NOMO-1 treated with dmso at 0.1 percent for 144 hours (cell line): ENCODE measurements around the gene PFKL.
"Not testable (repeated sequence)": the region's sequence is repeated elsewhere in the genome, so short reads cannot be mapped to it uniquely, and the experiment has no call there.

ENCODE experiments used
- DNase-seq: peaks from one replicate; lab custom pipeline; 2025; ENCODE audit not compliant: unreplicated experiment; lab: John Stamatoyannopoulos, UW

The PFKL gene

GRCh38 chr21:44354775-44355771 is 55.2 kb downstream of the PFKL start:
- DNase-seq: peak; percentile 37

- no peak for DNase-seq
Measured at GRCh38 chr21:44356160-44356559, 56.3 kb downstream of the PFKL start.

DNA sequence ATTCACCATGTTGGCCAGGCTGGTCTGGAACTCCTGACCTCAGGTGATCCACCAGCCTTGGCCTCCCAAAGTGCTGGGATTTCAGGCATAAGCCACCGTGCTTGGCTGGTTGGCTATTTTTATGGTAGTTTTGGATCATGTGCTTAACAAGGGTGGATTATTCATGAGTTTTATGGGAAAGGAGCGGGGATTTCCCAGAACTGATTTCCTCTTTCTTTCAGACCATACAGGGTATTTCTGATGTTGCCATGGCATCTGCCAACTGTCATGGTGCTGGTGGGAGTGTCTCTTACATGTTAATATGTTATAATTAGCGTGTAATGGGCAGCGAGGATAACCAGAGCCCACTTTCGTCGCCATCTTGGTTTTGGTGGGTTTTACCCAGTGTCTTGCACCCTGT is 56.8 kb downstream of the PFKL start:
- DNase-seq: no peak

- DNase-seq: no peak
Measured at GRCh38 chr21:44357064-44357837, 57.4 kb downstream of the PFKL start.

DNA sequence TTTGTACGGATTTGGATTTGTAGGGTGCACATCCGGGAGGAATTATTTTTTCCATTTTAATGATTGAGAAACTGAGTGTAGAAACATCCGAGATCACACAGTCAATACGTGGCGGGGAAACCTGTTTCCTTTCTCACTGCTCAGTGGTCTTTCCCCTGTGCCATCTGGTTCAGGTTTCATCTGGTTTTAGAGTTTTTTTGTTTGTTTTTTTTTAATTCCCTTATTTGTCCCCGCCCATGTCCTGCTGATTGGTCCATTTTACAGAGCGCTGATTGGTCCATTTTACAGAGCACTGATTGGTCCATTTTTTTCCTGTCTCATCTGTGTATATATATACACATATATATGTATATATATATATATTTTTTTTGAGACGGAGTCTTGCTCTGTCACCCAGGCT is 59.5 kb downstream of the PFKL start:
- no peak for DNase-seq

DNA sequence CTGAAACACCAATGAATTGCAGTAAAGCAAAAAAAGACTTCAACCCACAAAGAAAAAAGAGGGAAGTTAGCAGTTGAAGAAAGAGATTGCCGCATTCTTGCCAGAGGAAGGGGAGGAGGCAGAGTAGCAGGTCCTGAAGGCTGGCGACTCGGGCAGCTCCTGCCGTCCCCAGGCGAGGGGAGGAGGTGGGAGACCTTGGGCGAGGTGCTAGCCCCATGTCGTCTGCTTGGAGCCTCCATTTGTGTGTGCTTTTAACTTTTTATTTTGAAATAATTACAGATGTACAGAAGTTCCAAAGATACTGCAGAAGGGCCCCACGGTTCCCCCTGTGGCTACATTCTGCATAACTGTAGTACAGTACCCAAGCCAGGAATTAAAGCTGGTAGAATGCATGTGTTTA is 60.3 kb downstream of the PFKL start:
- peak; percentile 90 for DNase-seq

DNA sequence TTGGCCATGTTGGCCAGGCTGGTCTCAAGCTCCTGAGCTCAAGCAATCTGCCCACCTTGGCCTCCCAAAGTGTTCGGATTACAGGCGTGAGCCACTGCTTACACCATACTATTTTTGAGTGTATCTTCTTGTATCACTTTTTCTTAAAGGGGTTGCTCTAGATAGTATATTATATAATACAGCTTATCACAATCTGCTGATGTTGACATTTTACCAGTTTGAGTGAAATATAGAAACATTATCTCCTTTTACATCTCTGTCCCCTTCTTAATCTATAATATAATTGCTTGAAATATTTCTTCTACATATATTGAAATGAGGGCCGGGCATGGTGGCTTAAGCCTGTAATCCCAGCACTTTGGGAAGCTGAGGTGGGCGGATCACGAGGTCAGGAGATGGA is 62.0 kb downstream of the PFKL start:
- DNase-seq: not testable (repeated sequence)

DNA sequence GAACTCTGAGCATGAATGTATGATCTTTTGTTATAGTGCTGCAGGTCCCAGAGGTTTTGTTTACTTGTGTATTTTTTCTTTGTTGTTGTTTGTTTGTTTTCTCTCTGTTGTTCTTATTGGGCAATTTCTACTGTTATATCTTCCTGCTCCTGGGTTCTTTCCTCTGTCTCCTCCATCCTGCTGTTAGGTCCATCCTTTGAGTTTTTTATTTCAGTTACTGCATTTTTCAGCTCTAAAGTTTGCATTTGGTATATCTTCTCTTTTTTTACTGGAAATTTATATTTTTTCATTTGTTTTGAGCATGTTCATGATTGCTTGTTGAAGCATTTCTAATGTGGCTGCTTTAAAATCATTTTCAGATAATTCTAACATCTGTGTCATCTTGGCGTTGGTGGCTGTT is 63.4 kb downstream of the PFKL start:
- DNase-seq: no peak

GRCh38 chr21:44364151-44365053 is 64.5 kb downstream of the PFKL start:
- no peak for DNase-seq

GRCh38 chr21:44365251-44365966 is 65.6 kb downstream of the PFKL start:
- DNase-seq: no peak

- no peak for DNase-seq
Measured at GRCh38 chr21:44365967-44366585, 66.2 kb downstream of the PFKL start.

DNA sequence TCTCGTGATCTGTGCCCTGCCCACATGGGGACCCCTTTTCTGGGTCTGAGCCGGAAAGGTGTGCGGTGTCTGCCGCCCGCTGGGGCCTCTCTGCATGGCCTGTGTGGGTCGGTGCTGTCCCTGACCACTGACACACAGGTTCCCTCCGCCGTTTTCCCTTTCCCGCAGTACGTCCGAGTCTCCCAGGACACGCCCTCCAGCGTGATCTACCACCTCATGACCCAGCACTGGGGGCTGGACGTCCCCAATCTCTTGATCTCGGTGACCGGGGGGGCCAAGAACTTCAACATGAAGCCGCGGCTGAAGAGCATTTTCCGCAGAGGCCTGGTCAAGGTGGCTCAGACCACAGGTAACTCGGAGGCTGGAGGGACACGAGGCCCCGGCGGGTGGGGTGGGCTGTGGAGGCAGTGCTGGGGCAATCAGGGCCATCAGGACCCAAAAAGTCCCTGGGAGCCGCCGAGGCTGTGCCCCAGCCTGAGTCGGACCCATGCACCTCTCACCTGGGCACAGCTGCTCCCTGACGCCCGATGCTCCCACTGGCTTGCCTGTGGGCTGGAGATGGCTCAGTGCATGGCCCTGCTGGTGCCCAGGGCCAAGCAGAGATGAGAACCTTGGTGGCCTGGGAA is 66.8 kb downstream of the PFKL start:
- DNase-seq: no peak

- no peak for DNase-seq
Measured at GRCh38 chr21:44368711-44369446, 69.0 kb downstream of the PFKL start.

- DNase-seq: no peak
Measured at GRCh38 chr21:44370027-44370735, 70.3 kb downstream of the PFKL start.

DNA sequence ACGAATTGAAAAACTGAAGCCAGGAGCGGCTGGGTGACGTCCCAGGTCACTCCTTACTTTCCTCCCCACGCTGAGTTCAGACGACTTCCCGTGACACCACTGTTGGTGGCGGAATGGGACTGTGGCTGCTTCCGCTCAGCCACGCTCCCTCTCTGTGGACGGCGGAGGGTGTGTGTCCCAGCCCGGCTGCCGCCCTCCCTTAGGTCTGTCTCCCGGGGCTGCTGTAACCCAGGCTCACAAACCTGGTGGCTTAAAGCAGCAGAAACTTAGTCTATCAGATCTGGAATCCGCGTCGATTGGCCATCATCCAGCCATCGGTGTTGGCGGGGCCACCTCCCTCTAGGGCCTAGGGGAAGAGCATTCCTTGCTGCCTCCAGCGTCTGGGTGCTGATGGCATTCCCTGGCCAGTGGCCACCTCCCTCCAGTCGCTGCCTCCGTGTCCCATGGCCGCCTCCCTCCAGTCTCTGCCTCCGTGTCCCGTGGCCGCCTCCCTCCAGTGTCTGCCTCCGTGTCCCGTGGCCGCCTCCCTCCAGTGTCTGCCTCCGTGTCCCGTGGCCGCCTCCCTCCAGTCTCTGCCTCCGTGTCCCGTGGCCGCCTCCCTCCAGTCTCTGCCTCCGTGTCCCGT is 71.0 kb downstream of the PFKL start:
- DNase-seq: no peak

DNA sequence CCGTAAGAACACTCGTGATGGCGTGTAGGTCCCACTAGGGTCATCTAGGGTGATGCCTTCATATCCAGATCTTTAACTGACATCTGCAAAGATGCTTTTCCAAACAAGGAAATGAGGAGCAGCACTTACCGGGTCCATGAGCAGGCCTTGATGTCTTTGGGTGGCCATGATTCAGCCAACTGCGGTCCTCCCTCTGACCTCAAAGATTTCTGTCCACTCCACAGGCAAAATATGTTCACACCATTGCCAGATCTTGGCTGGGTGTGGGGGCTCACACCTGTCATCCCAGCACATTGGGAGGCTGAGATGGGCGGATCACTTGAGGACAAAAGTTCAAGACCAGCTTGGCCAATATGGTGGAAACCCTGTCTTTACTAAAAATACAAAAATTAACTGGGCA is 71.7 kb downstream of the PFKL start:
- no peak for DNase-seq

- no peak for DNase-seq
Measured at GRCh38 chr21:44372616-44373015, 72.8 kb downstream of the PFKL start.
